WTC11 (cell line): ENCODE data around the gene CORO6. TPM values are rescaled to one million over a fixed set of nuclear protein-coding genes. Genes with fewer than 3 reads are reported as not detected.

Experiments used
- ATAC-seq: fragments of 200-7000 bp; cut with Tn5 transposase; 2 replicates; pipeline ENCODE4 v1.10.0; 2021; ENCODE audit warnings: mild to moderate bottlenecking, moderate library complexity
- CTCF ChIA-PET: fragments of 300-600 bp; sonication (Branson Sonifier 250); formaldehyde crosslinking; loops from one replicate; lab custom pipeline; 2021; ENCODE audit warnings: antibody characterized with exemption; lab: Charles Lee
- POLR2A ChIA-PET: fragments of 350-600 bp; sonication (Branson Sonifier 250); formaldehyde crosslinking; loops from one replicate; lab custom pipeline; 2021; ENCODE audit warnings: antibody characterized with exemption; lab: Charles Lee
- DNase-seq: peaks from one replicate; pipeline ENCODE4 v3.0.0; 2021; ENCODE audit warnings: low spot score
- H3K27ac Mint-ChIP-seq: 2 replicates; pipeline ENCODE4 v1.8.0; 2021; ENCODE audit warnings: mixed read lengths
- H3K27me3 Mint-ChIP-seq: 2 replicates; pipeline ENCODE4 v1.8.0; 2021; ENCODE audit warnings: low read depth, mild to moderate bottlenecking, moderate library complexity, mixed read lengths
- H3K36me3 Mint-ChIP-seq: 2 replicates; pipeline ENCODE4 v1.8.0; 2021; ENCODE audit warnings: mixed read lengths
- H3K4me1 Mint-ChIP-seq: 2 replicates; pipeline ENCODE4 v1.8.0; 2022; ENCODE audit warnings: mixed read lengths
- H3K4me3 Mint-ChIP-seq: 2 replicates; pipeline ENCODE4 v1.8.0; 2021; ENCODE audit warnings: mild to moderate bottlenecking, moderate library complexity, mixed read lengths
- H3K9me3 Mint-ChIP-seq: 2 replicates; pipeline ENCODE4 v1.8.0; 2021; ENCODE audit warnings: mixed read lengths
- AFF4 ChIP-seq: sonication (generic); formaldehyde crosslinking; IDR thresholded peaks from 2 replicates; pipeline ENCODE4 v1.8.1; 2023; ENCODE audit warnings: mild to moderate bottlenecking, missing genetic modification reagents, borderline replicate concordance
- CREB1 ChIP-seq: sonication (generic); formaldehyde crosslinking; IDR thresholded peaks from 2 replicates; pipeline ENCODE4 v1.8.0; 2023; ENCODE audit warnings: mild to moderate bottlenecking, missing genetic modification reagents
- E2F5 ChIP-seq: sonication (generic); formaldehyde crosslinking; IDR thresholded peaks from 2 replicates; pipeline ENCODE4 v1.8.1; 2022; ENCODE audit warnings: mild to moderate bottlenecking, moderate library complexity, missing genetic modification reagents
- FOXJ3 ChIP-seq: sonication (generic); formaldehyde crosslinking; IDR thresholded peaks from 2 replicates; pipeline ENCODE4 v1.9.0; 2021; ENCODE audit warnings: missing genetic modification reagents, mild to moderate bottlenecking, borderline replicate concordance
- FOXK1 ChIP-seq: sonication (generic); formaldehyde crosslinking; IDR thresholded peaks from 2 replicates; pipeline ENCODE4 v1.8.0; 2022; ENCODE audit warnings: mild to moderate bottlenecking, moderate library complexity, missing genetic modification reagents
- GABPB1 ChIP-seq: sonication (generic); formaldehyde crosslinking; IDR thresholded peaks from 2 replicates; pipeline ENCODE4 v1.8.1; 2023; ENCODE audit warnings: mild to moderate bottlenecking, missing genetic modification reagents
- GRHL2 ChIP-seq: fragments of 250-450 bp; sonication (Bioruptor Pico); IDR thresholded peaks from 2 replicates; pipeline ENCODE4 v1.8.0; 2022; ENCODE audit warnings: mild to moderate bottlenecking, moderate library complexity; ENCODE audit not compliant: insufficient replicate concordance, severe bottlenecking
- HMGA2 ChIP-seq: fragments of 250-450 bp; sonication (Bioruptor Pico); IDR thresholded peaks from 2 replicates; pipeline ENCODE4 v1.4.0; 2021; ENCODE audit warnings: mild to moderate bottlenecking, moderate library complexity
- HMGXB4 ChIP-seq: sonication (generic); formaldehyde crosslinking; IDR thresholded peaks from 2 replicates; pipeline ENCODE4 v1.8.1; 2023; ENCODE audit warnings: mild to moderate bottlenecking, moderate library complexity, missing genetic modification reagents
- IRF2 ChIP-seq: sonication (generic); formaldehyde crosslinking; IDR thresholded peaks from 2 replicates; pipeline ENCODE4 v1.8.0; 2022; ENCODE audit warnings: low read depth, missing genetic modification reagents, borderline replicate concordance
- JAZF1 ChIP-seq: fragments of 250-450 bp; sonication (Bioruptor Pico); IDR thresholded peaks from 2 replicates; pipeline ENCODE4 v1.9.0; 2021; ENCODE audit warnings: moderate library complexity, mild to moderate bottlenecking, inconsistent platforms
- MYBL2 ChIP-seq: sonication (generic); formaldehyde crosslinking; IDR thresholded peaks from 2 replicates; pipeline ENCODE4 v1.8.1; 2023; ENCODE audit warnings: mild to moderate bottlenecking, moderate library complexity, missing genetic modification reagents
- NFATC4 ChIP-seq: fragments of 250-450 bp; sonication (Bioruptor Pico); IDR thresholded peaks from 2 replicates; pipeline ENCODE4 v1.9.0; 2021; ENCODE audit warnings: mild to moderate bottlenecking
- NFYB ChIP-seq: sonication (generic); formaldehyde crosslinking; conservative IDR thresholded peaks from 2 replicates; pipeline ENCODE4 v1.8.0; 2022; ENCODE audit warnings: low read depth, missing genetic modification reagents
- USF1 ChIP-seq: sonication (generic); formaldehyde crosslinking; IDR thresholded peaks from 2 replicates; pipeline ENCODE4 v1.8.0; 2022; ENCODE audit warnings: mild to moderate bottlenecking, missing genetic modification reagents
- USF2 ChIP-seq: sonication (generic); formaldehyde crosslinking; IDR thresholded peaks from 2 replicates; pipeline ENCODE4 v1.8.1; 2023; ENCODE audit warnings: mild to moderate bottlenecking, missing genetic modification reagents, moderate library complexity
- ZNF219 ChIP-seq: sonication (generic); formaldehyde crosslinking; IDR thresholded peaks from 2 replicates; pipeline ENCODE4 v1.8.0; 2023; ENCODE audit warnings: missing genetic modification reagents, mild to moderate bottlenecking, borderline replicate concordance
- ZNF512 ChIP-seq: sonication (generic); formaldehyde crosslinking; IDR thresholded peaks from 2 replicates; pipeline ENCODE4 v1.8.1; 2022; ENCODE audit warnings: missing genetic modification reagents, borderline replicate concordance
- ZNF671 ChIP-seq: fragments of 250-450 bp; sonication (Bioruptor Pico); IDR thresholded peaks from 2 replicates; pipeline ENCODE4 v1.8.0; 2021; ENCODE audit warnings: mild to moderate bottlenecking
- total RNA-seq: library from RNA; stranded (reverse); gene quantifications from 3 replicates; pipeline ENCODE4 v1.2.3, GENCODE V29; 2021

The CORO6 gene
- total RNA-seq, 1 experiment from 2014 or later = 8.9 TPM

- TF ChIP-seq E2F5 (no peak), CREB1 (CRISPR knock-in tag) (no peak)
- H3K4me3 Mint-ChIP-seq = no peak overlapping the region
- peaks cover 3% of the 10 kb centered on the region; the same call in 1 of the 2 replicates for H3K27me3 Mint-ChIP-seq
- 0 out of 2 replicates have a peak, but pooled peaks cover 2% of the 10 kb centered on the region for H3K36me3 Mint-ChIP-seq
- H3K9me3 Mint-ChIP-seq = no peaks in the 10 kb centered on the region
- ATAC-seq (no peak), DNase-seq (no peak)
- CTCF ChIA-PET = interaction anchor here (1.2 kb wide), 1 partner anchor 12 kb away, joined by 8 read pairs; no protein-coding TSS in a partner anchor
- H3K4me1 Mint-ChIP-seq = peaks cover 12% of the 10 kb centered on the region
- no peak overlapping the region for H3K27ac Mint-ChIP-seq
- POLR2A ChIA-PET = no interaction called here
Measured at GRCh38 chr17:29629839-29630238, 7.1 kb upstream of the CORO6 start.

GRCh38 chr17:29628644-29629043, 5.9 kb upstream of the CORO6 start:
- Mint-ChIP-seq H3K27me3 (peaks cover 14% of the 10 kb centered on the region), H3K4me3 (no peak overlapping the region), H3K9me3 (no peaks in the 10 kb centered on the region), H3K4me1 (peaks cover 13% of the 10 kb centered on the region), H3K27ac (no peak overlapping the region), H3K36me3 (no peaks in the 10 kb centered on the region)
- ATAC-seq (no peak), DNase-seq (no peak)
- TF ChIP-seq HMGXB4 = no peak
- TF ChIP-seq NFATC4 = no peak
- no peak for TF ChIP-seq AFF4 (CRISPR knock-in tag)
- no peak for TF ChIP-seq USF2
- TF ChIP-seq NFYB = no peak
- TF ChIP-seq ZNF671 (CRISPR knock-in tag) = no peak
- no peak for TF ChIP-seq ZNF219 (CRISPR knock-in tag)
- CTCF ChIA-PET = interaction anchor here (0.8 to 1.2 kb wide), 2 partner anchors 11 kb away, joined by 3 to 8 read pairs; no protein-coding TSS in a partner anchor
- POLR2A ChIA-PET = no interaction called here

GRCh38 chr17:29627951-29628350, 5.2 kb upstream of the CORO6 start:
- H3K4me3 Mint-ChIP-seq = no peak overlapping the region
- ChIA-PET POLR2A (no interaction called here), CTCF (interaction anchor here (3.3 to 3.8 kb wide), 2 partner anchors 11 to 12 kb away, joined by 31 to 44 read pairs; no protein-coding TSS in a partner anchor)
- H3K4me1 Mint-ChIP-seq = peaks cover 19% of the 10 kb centered on the region
- ATAC-seq (no peak), DNase-seq (no peak)
- H3K27ac Mint-ChIP-seq = no peak overlapping the region
- H3K36me3 Mint-ChIP-seq = no peaks in the 10 kb centered on the region
- no peaks in the 10 kb centered on the region for H3K9me3 Mint-ChIP-seq
- H3K27me3 Mint-ChIP-seq = peaks cover 21% of the 10 kb centered on the region
- TF ChIP-seq JAZF1 = no peak
- no peak for TF ChIP-seq FOXK1 (CRISPR knock-in tag)
- TF ChIP-seq GABPB1 (CRISPR knock-in tag) = no peak
- no peak for TF ChIP-seq GRHL2 (CRISPR knock-in tag)
- TF ChIP-seq ZNF512 (CRISPR knock-in tag) = no peak
- TF ChIP-seq ZNF219 (CRISPR knock-in tag) = no peak
- TF ChIP-seq FOXJ3 (CRISPR knock-in tag) = no peak
- no peak for TF ChIP-seq MYBL2
- TF ChIP-seq USF1 = no peak
- TF ChIP-seq IRF2 = no peak
- TF ChIP-seq HMGA2 (CRISPR knock-in tag) = no peak
